ENCODE measurements around the gene DMBX1.

DMBX1 gene

DNA sequence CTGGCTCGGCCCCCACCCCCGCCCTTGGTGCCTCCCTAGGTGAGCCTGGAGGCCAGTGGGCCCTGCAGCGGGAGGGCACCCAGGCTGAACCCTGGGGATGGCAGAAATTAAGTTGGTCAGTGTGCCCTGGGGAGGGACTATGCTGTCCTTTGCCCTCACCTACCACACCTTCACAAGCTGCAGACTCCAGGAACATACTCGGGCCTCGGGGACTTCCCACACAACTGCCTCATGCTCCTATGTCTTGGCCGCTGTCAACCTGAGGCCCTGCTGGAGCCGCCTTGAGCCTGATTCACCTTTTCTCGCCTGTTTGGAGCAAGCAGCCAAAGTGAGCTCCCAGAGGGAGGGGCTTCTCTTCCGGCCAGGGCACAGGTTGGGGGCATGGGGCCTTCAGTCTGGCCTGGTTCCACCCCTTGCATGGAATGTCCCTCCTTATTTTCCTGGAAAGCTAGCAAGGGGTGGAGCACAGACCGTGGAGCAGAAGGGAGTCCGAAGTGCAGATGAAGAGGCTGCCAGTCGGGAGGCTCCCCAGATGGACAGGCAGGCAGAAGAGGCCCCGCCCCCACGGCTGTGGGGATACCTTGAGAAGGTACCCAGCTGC, 37.2 kb downstream of the DMBX1 start:
- no peak for DNase-seq

DNA sequence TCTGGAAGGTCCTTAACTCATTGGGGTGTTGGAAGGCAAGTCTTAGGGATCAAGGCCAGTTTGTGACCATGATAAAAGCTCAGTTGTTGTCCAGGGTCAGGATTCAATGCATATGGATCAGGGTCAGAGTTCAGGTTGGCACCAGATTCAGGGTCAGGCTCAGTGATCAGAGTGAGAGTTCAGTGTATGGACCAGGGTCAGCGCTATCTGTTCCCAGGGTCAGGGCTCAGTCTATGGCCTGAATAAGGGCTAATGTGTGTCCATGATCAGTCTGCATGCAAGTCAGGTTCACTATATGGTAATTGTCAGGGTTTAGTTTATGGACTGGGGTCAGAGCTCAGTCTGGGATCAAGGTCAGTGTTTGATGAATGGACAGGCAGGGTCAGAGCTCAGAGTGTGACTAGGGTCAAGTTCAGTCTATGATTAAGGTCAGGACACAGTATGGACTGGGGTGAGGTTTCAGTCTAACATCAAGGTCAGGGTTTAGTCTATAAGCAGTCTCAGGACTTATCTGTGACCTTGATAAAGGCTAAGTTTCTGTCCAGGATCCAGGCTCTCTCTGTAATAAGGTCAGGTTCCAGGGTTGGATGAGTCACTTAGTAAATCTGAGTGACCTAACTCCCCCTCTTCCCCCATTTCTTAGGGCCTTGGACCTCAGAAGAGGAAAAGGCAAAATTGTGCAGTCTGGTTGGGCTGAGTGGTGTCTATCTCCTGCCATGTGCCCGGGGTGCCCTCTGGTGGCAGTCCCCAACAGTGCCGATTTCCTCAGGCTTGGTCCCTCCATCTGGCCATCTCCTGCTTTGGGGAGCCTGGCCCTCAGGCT, 38.0 kb downstream of the DMBX1 start:
- peak; percentile 17 for DNase-seq

DNA sequence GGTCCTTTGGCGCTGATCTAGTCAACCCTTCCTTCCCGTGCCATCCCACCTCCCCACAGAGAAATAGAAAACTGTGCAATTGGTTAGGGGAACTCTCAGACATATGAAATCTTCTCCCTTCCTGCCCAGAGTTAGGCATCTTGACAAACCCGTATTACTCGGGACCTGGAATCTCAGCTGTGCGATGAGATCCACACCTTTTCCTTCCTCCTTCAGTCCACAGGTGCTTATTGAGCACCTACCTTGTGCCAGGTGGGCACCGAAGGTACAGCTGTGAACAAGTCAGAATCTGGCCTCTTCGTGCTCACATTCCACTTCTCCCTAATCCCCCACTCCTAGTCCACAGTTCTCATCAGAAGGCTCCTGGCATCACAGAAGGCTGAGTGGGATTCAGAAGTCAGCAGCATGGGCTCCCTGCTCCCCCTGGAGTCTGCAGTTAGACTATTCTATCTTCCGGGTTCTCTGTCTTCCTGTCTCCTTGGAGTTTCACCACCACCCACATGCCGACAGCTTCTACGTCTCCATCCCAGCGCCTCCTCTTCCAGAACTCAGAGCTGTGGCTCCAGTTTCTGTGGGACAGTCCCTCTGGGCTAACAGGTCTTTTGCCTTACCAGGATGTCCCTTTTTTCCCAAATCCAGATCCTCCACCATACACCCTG, 38.8 kb downstream of the DMBX1 start:
- no peak for DNase-seq

DNA sequence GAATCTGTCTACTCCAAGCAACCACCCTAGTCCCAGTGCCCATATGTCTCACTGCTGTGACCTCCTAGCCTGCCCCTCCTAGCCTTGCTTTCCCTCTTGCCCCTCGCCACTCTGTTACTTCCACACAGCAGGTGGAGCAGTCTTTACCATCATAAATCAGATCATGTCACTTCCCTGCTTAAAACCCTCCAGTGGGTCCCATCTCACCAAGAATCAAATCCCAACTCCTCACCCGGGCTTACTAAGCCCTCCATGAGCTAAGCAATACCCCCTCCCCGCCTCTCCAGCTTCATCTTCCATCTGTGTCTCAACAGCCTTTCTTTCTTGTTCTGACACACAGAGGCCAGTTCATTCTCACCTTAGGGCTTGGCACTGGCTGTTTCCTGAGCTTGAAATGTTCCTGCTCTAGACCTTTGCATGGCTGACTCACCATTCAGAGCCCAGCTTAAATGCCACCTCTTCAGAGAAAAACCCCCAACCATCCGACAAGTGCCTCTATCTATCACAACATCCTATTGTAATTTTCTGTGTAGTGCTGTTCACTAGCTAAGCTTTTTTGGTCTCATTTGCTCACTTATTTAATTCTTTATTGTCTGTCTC, 39.5 kb downstream of the DMBX1 start:
- DNase-seq, result no peak

DNA sequence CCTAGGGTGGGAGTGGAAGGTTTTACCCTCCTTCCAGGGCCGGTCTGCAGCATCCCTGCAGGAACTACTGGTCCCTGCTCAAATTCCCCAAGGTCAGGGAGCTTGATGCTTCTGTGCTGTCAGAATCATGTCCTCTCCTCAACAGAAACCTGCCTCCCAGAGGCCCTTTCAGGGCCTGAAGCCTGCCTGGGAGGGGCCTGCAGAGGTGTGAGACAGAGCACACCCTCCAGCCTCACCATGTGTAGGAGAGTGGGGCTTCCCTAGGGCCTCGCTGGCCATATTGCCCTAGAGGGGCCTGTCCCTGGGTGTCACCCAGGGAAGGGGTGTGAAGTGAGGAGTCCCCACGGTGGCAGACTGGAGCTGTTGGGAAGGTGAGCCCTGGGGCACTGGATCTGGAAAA, 40.7 kb downstream of the DMBX1 start:
- no peak for DNase-seq

DNA sequence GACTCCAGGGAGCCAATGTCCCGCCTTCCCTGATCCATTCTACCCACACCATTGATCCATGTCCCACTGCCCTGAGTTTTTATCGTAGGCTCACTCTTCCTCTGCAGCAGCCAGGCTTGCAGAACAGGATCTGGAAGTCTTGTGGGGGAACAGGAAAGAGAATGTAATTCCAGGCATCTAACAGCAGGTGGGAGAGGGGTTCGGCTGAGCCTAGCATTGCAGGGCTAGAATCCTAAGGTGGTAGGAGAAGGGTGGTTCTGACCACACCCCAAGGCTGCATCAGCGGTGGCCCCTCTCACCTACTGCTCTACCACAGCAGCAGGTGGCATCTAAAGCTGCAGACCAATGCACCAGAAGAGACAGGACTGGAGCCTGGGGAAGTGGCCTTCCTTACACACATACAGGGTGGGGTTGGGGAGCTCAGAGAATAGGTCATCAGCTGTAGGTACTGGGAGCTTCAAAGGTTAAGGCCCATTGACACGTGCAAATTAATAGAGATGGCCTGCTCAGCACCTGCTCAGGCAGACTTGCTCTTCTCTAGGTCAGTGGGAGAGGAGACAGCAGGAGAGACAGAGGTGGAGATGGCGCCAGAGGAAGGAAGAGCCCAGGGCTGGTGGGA, 41.3 kb downstream of the DMBX1 start:
- no peak for DNase-seq

DNA sequence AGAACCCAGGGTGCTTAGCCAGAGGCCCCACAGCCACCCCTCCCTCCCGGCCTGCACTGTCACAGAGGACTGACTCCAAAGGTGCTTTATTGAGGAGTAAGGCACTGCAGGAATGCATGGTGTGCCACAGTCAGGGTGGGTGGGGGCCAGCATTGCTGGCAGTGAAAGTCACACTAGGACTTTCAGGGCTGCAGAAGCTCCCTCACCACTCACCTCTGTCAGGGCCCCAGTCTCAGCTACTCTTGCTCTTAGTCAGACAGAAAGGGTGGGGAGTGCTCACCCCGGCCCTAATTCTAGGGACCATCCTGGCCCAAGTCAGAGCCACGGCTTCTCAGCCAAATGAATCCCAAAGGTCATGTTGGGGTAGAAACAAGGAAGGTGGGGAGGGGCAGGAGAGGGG, 42.5 kb downstream of the DMBX1 start:
- DNase-seq, result no peak

DNA sequence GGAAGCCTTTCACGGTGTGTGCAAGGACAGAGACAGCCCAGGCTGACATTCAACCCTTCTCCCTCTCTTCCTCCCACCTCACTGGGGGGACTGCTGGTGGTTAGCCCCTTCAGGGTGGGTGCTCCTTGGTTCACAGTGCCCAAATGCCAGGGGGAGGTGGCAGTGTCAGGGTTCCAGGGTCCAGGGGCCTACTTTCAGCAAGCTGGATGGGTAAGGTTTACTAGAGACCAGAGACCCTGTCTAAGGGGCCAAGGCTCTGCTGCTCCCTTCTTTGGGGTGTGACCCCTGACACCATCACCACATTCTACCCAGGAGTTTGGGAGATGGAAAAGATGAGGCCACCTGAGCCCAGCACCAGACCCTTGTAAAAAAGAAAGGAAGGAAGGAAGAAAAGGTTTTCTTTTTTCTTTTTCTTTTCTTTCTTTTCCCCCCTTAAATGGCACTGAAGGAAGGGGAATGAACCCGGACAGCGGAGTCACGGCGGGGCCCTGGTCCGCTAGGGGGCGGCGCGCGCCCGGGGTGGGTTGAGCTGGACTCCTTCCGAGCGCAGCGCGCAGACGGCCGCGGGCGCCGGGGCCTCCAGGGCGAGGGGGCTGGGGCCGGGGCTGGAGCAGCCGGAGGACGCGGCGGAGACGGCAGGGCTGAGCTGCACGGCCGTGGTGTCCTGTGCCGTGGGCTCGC, 43.0 kb downstream of the DMBX1 start:
- peak; percentile 23 for DNase-seq

DNA sequence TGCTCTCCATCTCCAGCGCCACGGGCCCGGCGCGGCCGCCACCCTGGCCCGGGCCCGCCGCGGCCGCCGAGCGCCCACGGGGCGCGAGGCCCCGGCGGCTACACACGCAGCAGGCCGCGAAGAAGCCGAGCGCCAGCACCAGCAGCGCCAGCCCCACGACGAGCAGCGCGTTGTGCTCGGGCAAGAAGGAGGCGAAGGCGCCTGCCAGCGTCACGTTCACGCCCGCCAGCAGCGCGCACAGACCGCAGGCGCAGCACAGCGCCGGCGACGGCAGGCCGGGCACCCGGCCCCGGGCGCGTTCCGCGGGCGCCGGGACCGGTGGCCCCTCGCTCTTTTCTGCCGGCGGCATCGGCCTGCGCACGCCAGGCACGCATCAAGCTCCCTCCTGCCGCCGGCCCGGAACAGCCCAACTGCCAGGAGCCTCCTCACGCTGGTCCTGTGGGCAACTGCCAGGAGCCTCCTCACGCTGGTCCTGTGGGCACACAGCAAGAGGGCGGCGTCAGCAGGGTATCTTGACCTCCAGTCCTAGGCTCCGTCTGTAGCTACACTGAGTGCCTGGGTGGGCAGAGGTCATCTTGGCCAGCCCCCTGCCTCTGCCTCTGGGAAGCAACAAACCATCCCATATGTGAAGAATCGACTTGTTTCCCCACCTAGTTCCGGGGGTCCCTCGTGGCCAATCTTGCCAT, 43.7 kb downstream of the DMBX1 start:
- no peak for DNase-seq

DNA sequence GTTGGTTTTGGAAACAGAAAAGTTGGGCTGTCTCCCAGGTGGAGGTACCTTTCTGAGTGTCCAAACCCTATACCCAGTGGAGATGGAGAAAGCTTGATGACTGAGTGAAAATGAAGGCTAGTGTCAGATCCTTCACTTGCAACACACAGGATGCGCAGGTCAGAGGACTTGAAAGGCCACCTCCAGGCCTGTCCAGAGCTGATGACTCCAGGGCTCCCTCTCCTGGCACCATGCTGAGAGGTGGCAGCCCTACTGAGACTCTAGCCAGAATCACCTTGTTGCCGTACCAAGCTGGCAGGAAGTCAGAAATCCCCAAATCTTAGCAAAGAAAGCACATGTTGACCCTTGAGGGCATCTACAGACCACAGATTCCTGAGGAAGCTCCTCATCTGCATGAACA, 45.4 kb downstream of the DMBX1 start:
- no peak for DNase-seq

DNA sequence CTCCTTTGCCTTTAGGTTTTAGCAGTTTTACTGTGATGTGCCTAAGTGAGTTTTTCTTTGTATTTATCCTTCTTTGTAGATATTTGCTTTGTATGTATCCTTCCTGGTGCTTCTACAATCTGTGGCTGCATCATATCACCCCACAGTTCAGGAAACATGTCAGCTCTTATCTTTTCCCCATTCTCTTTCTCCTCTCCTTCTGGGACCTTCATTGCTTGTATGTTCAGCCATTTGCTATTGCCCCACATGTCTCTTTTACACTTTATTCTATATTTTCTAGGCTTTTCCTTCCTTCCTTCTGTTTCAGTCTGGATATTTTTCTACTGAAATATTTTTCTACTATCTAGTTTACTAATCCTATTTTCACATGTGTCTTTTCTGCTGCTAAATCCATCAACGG, 46.9 kb downstream of the DMBX1 start:
- no peak for DNase-seq

DNA sequence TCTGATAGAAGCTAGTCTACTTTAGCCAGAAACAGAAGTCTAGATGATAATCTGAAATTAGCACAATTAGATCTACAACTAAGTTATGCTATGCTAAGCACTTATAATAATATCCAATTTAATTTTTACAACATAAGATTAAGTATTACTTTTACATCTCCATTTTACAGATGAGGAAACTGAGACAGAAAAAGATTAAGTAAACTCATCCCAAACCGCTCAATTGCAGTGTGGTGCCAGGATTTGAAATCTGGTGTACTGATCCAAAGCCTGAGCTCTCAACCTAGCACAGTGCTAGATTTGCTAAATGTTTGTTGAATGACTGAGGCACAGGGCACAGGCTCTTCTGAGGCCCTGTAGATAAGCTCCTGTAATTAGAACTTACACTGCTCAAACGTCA, 48.0 kb downstream of the DMBX1 start:
- DNase-seq, result no peak

DNA sequence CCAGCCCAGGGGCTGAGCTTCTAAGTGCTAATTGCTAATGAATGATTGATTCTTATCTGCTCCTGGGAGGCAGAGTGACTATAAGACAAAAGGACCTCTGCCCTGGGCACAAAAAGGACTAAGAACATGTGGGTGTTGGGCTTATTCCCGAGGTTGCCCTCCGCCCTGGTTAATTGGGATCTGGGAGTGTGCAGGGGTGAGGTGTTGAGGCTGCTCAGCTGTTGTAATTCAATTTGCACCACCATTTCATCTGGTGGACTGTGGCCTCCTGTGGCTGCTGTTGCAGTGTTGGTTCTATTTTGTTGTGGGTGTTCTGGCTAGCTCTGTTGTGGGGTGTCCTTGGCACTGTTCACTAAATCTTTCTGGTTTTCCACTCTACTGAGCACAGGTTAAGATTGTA, 48.5 kb downstream of the DMBX1 start:
- DNase-seq, result no peak

Measured in KG1 (cell line).